Erythroblast (primary cell): ENCODE data around the gene ATP13A4.
A peak's percentile ranks its signal among the peaks of the same experiment; 100 is the strongest.

Experiments used
- DNase-seq, 2 experiments: peaks; one replicate each; lab custom pipeline; 2025; lab: John Stamatoyannopoulos, UW
- GATA1 ChIP-seq: IDR thresholded peaks from 2 replicates; pipeline ENCODE4 v1.6.1; 2011; ENCODE audit warnings: low read depth, mild to moderate bottlenecking, control low read depth, low read length, moderate library complexity
- POLR2A ChIP-seq: IDR thresholded peaks from 2 replicates; pipeline ENCODE4 v1.6.1; 2011; ENCODE audit warnings: mild to moderate bottlenecking, low read length

ATP13A4 gene

DNA sequence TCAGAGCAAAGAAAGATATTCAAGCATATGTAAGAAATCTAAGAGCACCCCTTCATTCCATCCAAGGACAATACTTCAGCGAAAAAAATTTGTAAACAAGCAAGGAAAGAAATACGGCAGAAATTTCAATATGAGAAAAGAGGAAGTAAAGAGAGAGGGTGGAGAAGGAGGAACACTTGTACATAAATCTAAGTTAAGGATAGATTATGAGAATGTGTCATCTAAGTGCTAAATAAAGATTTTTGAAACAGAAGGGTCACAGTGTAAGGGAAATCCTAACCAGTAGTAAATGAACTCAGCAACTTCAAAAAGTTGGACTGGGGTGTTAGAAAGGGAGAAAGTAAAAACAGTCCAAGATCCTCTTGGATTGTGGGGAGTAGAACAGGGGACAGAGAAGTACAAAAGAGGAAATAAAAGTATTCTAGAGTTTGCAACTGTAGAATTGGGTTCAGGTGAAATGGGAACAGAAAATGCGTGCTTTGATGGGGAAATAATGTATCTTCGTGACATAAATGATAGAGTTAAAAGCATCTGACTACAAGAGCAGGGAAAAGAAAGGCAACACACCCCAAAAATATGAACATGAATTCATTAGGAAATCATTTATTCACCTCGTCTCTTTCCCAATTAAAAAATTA lies 107.6 kb downstream of the ATP13A4 start:
- no peak for TF ChIP-seq POLR2A
- TF ChIP-seq GATA1: no peak
- DNase-seq: no peak

DNA sequence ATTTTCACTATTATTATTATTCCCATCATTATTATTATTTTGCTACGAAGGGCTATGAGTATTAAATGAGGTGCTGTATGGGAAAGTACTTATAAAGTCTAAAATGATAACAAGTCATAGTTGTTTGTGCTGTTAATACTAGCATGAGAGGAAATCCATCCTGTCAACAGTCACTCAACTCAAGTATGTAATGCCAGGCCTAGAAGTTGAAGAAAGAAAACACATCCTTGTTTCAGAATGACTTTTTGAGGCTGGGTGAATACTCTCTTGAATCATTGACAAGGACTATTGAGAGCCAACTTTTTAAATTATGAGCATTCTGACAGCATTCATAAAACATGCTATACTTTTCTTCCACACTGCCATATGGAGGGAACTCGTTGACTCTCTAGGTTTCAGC lies 115.3 kb downstream of the ATP13A4 start:
- TF ChIP-seq POLR2A: no peak
- no peak for TF ChIP-seq GATA1
- DNase-seq: no peak

GRCh38 chr3:193418576-193419373 lies 135.9 kb downstream of the ATP13A4 start:
- no peak for TF ChIP-seq POLR2A
- TF ChIP-seq GATA1: no peak
- no peak for DNase-seq

DNA sequence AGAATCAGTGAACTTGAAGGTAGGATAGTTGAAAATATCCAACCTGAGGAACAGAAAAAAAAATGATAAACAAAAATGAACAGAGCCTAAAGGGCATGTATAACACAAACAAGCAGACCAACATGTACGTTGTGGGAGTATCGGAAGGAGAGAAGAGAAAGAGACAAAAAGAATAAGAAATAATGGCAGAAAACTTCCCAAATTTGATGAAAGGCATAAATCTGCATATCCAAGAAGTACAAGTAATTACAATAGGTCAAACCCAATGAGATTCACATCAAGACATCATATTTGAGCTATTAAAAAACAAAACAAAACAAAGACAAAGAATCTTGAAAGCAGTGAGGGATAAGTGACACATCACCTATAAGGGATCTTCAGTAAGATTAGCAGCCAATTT lies 138.1 kb downstream of the ATP13A4 start:
- DNase-seq: no peak
- TF ChIP-seq POLR2A: no peak
- no peak for TF ChIP-seq GATA1

GRCh38 chr3:193407688-193408087 lies 147.0 kb downstream of the ATP13A4 start:
- DNase-seq: no peak
- TF ChIP-seq POLR2A: no peak
- TF ChIP-seq GATA1: no peak

DNA sequence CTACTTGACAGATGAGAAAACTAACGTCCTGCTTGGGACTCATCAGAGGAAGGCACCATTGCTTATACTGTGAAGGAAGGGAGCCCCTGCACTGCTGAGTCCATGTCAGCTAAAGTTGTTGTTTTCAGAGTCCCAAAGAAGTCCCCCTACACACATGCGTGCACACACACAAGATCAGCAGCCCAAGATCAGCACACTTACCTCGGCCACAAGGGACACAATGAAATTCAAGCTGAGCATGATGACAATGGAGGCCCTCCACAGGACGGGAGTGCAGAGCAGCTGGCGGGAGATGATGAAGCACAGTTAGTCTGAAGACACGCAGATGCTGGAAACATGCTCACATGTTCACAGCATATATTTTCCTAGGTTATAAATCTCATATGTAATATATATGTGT lies 147.6 kb downstream of the ATP13A4 start:
- no peak for DNase-seq
- TF ChIP-seq POLR2A (no peak), GATA1 (no peak)

- TF ChIP-seq POLR2A (no peak), GATA1 (no peak)
- DNase-seq: no peak
These were observed 151.4 kb downstream of the ATP13A4 start for GRCh38 chr3:193403307-193403706.

DNA sequence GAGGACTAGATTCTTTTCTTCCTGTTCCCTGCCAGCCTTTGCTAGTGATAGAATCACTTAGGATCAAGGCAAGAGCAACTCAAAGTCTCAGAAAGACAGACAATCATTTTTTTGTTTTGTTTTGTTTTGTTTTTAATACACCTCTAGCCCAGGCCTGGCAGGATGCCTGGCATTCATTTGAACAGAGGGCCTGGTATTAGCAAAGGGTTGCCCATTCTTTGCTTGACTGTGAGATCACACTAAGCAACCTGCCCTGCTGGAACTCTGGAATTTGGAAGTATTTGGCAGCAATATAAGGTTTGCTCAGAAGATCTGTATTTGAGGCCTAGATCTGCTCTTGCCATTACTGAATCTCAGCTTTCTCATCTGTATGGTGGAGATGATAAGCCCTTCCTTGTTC lies 154.4 kb downstream of the ATP13A4 start:
- no peak for DNase-seq
- no peak for TF ChIP-seq POLR2A
- no peak for TF ChIP-seq GATA1

DNA sequence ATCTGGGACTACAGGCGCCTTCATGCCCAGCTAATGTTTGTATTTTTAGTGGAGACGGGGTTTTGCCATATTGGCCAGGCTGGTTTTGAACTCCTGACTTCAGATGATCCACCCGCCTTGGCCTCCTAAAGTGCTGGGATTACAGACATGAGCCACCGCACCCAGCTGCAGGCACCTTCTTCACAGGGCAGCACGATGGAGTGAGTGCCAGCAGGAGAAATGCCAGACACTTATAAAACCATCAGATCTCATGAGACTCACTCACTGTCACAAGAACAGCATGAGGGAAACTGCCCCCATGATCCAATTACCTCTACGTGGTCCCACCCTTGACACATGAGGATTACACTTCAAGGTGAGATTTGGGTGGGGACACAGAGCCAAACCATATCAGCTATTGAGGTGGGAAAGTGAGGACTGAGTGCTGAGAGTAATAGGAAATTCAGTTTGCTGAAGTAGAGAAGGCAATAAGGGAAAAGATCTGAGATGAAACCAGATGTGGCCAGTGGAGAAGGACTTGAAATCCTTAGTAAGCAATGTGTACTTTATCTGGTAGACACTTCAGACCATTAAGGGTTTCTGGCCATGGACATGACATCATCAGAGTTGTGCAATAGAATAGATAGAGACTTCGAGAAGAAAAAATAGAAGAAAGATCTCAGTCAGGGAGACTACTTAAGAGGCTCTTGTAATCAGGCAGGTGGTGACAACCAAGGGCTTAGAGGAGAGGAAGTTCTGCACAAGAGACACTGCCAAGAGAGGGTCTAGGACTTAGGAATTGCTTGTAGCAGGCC lies 158.0 kb downstream of the ATP13A4 start:
- TF ChIP-seq GATA1 (no peak), POLR2A (no peak)
- peak in 1 of 2 experiments; percentile 8 for DNase-seq

- no peak for DNase-seq
- TF ChIP-seq POLR2A: no peak
- TF ChIP-seq GATA1: no peak
These were observed 162.8 kb downstream of the ATP13A4 start for GRCh38 chr3:193391902-193392301.

DNA sequence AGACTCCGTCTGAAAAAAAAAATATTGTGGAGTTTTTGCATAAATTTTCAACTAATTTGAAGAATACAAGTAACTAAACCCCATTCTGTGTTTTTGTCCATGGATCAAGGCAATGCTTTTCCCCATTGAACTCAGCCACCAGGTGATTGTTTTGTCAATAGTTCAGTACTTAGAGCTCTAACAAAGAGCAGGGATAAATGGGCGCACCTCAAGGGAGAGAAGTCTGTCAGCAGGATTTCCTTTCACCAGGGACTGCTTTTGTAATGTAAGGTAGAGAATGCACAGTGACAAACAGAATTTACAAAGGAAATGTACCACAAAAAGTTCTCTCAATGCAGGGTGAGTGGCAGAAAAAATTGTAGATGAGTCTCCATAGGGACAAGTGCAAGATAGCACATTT lies 165.4 kb downstream of the ATP13A4 start:
- TF ChIP-seq POLR2A (no peak), GATA1 (no peak)
- no peak for DNase-seq

DNA sequence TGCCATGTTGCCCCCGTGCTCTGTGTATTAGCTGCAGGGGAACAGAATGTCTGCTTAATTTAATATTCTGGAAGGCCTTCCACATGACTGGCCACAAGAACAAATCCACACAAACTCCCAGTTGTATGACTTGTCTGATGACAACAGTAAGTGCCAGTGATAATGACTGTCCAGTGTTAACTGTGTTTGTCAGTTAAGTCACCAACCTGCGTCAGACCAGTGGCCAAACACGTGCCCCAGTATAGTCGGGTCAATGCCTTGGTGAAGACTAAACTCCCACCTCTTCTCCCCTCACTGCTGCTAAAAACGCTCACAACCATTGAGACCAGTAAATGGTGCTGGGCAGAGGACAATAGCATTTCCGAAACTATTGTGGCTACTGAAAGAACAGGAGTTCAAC lies 166.3 kb downstream of the ATP13A4 start:
- DNase-seq: no peak
- TF ChIP-seq GATA1: no peak
- TF ChIP-seq POLR2A: no peak

DNA sequence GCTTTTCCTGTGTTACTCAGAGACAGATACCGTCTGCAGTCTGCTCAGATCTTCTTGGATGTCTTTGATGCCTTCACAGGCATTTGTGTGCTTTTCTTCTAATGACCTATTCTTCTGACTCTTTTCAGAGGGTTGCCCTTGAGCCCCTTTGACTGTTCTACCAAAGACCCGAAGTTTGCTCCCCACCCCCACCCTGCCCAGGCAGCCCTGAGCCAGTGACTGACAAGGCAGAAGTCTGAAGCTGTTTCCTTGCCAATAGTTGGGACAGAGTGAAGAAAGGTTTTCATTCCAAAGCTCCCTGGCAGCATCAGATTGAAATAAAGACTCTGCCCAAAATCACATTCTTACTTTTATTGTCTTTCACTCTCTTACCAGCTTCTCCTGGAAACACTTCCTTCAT lies 167.1 kb downstream of the ATP13A4 start:
- DNase-seq: no peak
- no peak for TF ChIP-seq POLR2A
- no peak for TF ChIP-seq GATA1

- no peak for DNase-seq
- TF ChIP-seq GATA1 (no peak), POLR2A (no peak)
These were observed 176.0 kb downstream of the ATP13A4 start, which contains the start of gene ATP13A5 for GRCh38 chr3:193378706-193379105. TSS of gene ATP13A5 (minus strand) at chr3:193378753. CDS start at chr3:193378725, 28 bp downstream.
